ENCODE data around the gene PLPP6. TPM values are rescaled to one million over a fixed set of nuclear protein-coding genes. Genes with fewer than 3 reads are reported as not detected.

PLPP6 gene
- total and polyA plus RNA-seq, 4 donors = 9.4 to 15.1 (median 13.0) TPM

- Histone ChIP-seq H3K4me1 (ENCODE audit: control insufficient read depth, insufficient read depth, low read length) (no peaks in the 10 kb centered on the region), H3K4me3 (ENCODE audit: low read depth, low read length) (no peak overlapping the region), H3K36me3 (ENCODE audit: control insufficient read depth, insufficient read depth, low read length) (peaks cover 5% of the 10 kb centered on the region), H3K27me3 (ENCODE audit: control insufficient read depth, insufficient read depth, low read length) (no peaks in the 10 kb centered on the region), H3K9me3 (ENCODE audit: control insufficient read depth, insufficient read depth, low read length) (no peaks in the 10 kb centered on the region), H3K27ac (ENCODE audit: low read depth, low read length) (no peak overlapping the region)
- WGBS (ENCODE audit: insufficient coverage) = 79% methylated on average over 2 of the region's 4 CpGs
- no peak for DNase-seq (ENCODE audit: low read depth in 4 of 6, low spot score in 6 of 6)
Measured at GRCh38 chr9:4706971-4707622, 45.0 kb downstream of the PLPP6 start.

GRCh38 chr9:4709380-4709779, 47.3 kb downstream of the PLPP6 start:
- H3K4me1 ChIP-seq (ENCODE audit: control insufficient read depth, insufficient read depth, low read length) = no peaks in the 10 kb centered on the region
- no peak for DNase-seq (ENCODE audit: low read depth in 4 of 6, low spot score in 6 of 6)
- no peaks in the 10 kb centered on the region for H3K9me3 ChIP-seq (ENCODE audit: control insufficient read depth, insufficient read depth, low read length)
- no peak overlapping the region for H3K27ac ChIP-seq (ENCODE audit: low read depth, low read length)
- H3K36me3 ChIP-seq (ENCODE audit: control insufficient read depth, insufficient read depth, low read length) = peaks cover 3% of the 10 kb centered on the region
- no peaks in the 10 kb centered on the region for H3K27me3 ChIP-seq (ENCODE audit: control insufficient read depth, insufficient read depth, low read length)
- H3K4me3 ChIP-seq (ENCODE audit: low read depth, low read length) = no peak overlapping the region

GRCh38 chr9:4713849-4714248, 51.8 kb downstream of the PLPP6 start:
- Histone ChIP-seq H3K4me3 (ENCODE audit: low read depth, low read length) (no peak overlapping the region), H3K4me1 (ENCODE audit: control insufficient read depth, insufficient read depth, low read length) (no peaks in the 10 kb centered on the region), H3K36me3 (ENCODE audit: control insufficient read depth, insufficient read depth, low read length) (peaks cover 8% of the 10 kb centered on the region), H3K27me3 (ENCODE audit: control insufficient read depth, insufficient read depth, low read length) (no peaks in the 10 kb centered on the region), H3K27ac (ENCODE audit: low read depth, low read length) (no peak overlapping the region), H3K9me3 (ENCODE audit: control insufficient read depth, insufficient read depth, low read length) (no peaks in the 10 kb centered on the region)
- no peak for DNase-seq (ENCODE audit: low read depth in 4 of 6, low spot score in 6 of 6)
- 73% methylated on average over 5 of the region's 7 CpGs for WGBS (ENCODE audit: insufficient coverage)

- 93% methylated on average over 4 of the region's 9 CpGs for WGBS (ENCODE audit: insufficient coverage)
- H3K27ac ChIP-seq (ENCODE audit: low read depth, low read length) = no peak overlapping the region
- peaks cover 11% of the 10 kb centered on the region for H3K36me3 ChIP-seq (ENCODE audit: control insufficient read depth, insufficient read depth, low read length)
- H3K4me3 ChIP-seq (ENCODE audit: low read depth, low read length) = no peak overlapping the region
- H3K4me1 ChIP-seq (ENCODE audit: control insufficient read depth, insufficient read depth, low read length) = no peaks in the 10 kb centered on the region
- H3K27me3 ChIP-seq (ENCODE audit: control insufficient read depth, insufficient read depth, low read length) = no peaks in the 10 kb centered on the region
- H3K9me3 ChIP-seq (ENCODE audit: control insufficient read depth, insufficient read depth, low read length) = no peaks in the 10 kb centered on the region
- DNase-seq (ENCODE audit: low read depth in 4 of 6, low spot score in 6 of 6) = peak in 1 of 6 donors; percentile 19
Measured at GRCh38 chr9:4714266-4715016, 52.3 kb downstream of the PLPP6 start.

Other genes starting within 250 kb of the PLPP6 start
- 10 to 100 TPM; 22.3 to 47.2 TPM for gene SLC1A1, start 171.8 kb upstream of the PLPP6 start, total RNA-seq
- 10 to 100 TPM; 53.8 to 67.7 TPM for gene SLC1A1, start 171.8 kb upstream of the PLPP6 start, polyA plus RNA-seq (ENCODE audit: insufficient read length in 2 of 2)
- gene SPATA6L, start 4.2 kb downstream of the PLPP6 start, total RNA-seq = 1 to 10 TPM; 5.9 to 7.9 TPM
- gene SPATA6L, start 4.2 kb downstream of the PLPP6 start, polyA plus RNA-seq (ENCODE audit: insufficient read length in 2 of 2) = 1 to 10 TPM; 3.2 to 5.8 TPM
- 10 to 100 TPM; 26.2 to 31.7 TPM for gene CDC37L1, start 17.3 kb downstream of the PLPP6 start, total RNA-seq
- gene CDC37L1, start 17.3 kb downstream of the PLPP6 start, polyA plus RNA-seq (ENCODE audit: insufficient read length in 2 of 2) = 10 to 100 TPM; 23.0 to 27.8 TPM
- gene AK3, start 78.9 kb downstream of the PLPP6 start, total RNA-seq = 10 to 100 TPM; 52.2 to 58.1 TPM
- gene AK3, start 78.9 kb downstream of the PLPP6 start, polyA plus RNA-seq (ENCODE audit: insufficient read length in 2 of 2) = 10 to 100 TPM; 58.8 to 59.3 TPM
- 10 to 100 TPM; 29.2 to 32.0 TPM for gene RCL1, start 130.7 kb downstream of the PLPP6 start, total RNA-seq
- 10 to 100 TPM; 14.3 to 16.0 TPM for gene RCL1, start 130.7 kb downstream of the PLPP6 start, polyA plus RNA-seq (ENCODE audit: insufficient read length in 2 of 2)

Data from spinal cord (tissue), 10 donors.